Measurements from ENCODE around the gene PRKCH. TPM values are rescaled to one million over a fixed set of nuclear protein-coding genes. Genes with fewer than 3 reads are reported as not detected.

Gene PRKCH
- 10 to 100 TPM; 18.2 to 82.4 TPM for total RNA-seq

DNA sequence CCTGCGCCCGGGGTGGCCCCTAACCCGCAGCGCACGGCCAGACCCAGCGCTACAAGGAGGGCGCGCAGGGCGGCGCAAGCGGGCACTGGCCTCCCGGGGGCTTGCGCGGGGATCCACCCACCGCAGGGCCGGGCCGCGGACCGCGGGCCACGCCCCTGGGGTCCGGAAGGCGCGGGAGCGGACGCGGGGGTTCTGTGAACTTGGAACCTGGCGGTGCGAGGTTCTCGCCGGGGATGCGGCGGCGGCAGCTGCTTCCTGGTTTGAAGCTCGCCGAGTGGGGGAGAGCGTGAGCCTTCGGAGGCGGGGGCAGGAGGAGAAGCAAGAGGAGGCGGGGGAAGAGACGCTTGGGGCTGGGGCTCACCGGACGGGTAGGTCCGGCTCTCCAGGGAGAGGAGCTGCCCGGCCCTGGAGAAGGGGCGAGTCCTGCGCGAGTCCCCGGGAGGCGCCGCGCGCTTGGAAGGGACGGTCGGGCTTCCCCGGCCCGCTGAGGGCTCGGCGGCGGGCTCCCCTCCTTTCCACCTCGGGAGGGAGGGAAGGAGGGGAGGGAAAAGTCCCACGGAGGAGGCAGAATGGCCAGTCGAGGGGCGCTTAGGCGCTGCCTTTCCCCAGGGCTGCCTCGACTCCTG is at the start of gene PRKCH:
PRKCH (plus strand) TSS at position 195 of the 626 bp plus-strand sequence. CDS start 523 bp downstream, outside the sequence.
- TF ChIP-seq POLR2A (IDR thresholded peaks at IDR 0.05), result peak; percentile 56 to 80 (median 79)
- TF ChIP-seq, protein P1, sequence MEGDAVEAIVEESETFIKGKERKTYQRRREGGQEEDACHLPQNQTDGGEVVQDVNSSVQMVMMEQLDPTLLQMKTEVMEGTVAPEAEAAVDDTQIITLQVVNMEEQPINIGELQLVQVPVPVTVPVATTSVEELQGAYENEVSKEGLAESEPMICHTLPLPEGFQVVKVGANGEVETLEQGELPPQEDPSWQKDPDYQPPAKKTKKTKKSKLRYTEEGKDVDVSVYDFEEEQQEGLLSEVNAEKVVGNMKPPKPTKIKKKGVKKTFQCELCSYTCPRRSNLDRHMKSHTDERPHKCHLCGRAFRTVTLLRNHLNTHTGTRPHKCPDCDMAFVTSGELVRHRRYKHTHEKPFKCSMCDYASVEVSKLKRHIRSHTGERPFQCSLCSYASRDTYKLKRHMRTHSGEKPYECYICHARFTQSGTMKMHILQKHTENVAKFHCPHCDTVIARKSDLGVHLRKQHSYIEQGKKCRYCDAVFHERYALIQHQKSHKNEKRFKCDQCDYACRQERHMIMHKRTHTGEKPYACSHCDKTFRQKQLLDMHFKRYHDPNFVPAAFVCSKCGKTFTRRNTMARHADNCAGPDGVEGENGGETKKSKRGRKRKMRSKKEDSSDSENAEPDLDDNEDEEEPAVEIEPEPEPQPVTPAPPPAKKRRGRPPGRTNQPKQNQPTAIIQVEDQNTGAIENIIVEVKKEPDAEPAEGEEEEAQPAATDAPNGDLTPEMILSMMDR (IDR thresholded peaks at IDR 0.05), result no peak
- peak; percentile 85 for ATAC-seq
- peak within 1 kb of the TSS; percentile 29 to 67 for H3K4me3 ChIP-seq
- WGBS, 2 donors, result 0 to 1% methylated on average over 21 to 65 of the region's 66 CpGs
- intact Hi-C loops (cut with DNase I), result no loop called here
- no peaks in the 10 kb centered on the region for H3K9me3 ChIP-seq
- peak within 1 kb of the TSS; percentile 59 to 75 (median 71) for H3K27ac ChIP-seq
- H3K36me3 ChIP-seq (replicated peaks in 1 of 2; ENCODE audit: insufficient read depth in 1 of 2, low read depth in 2 of 2), result no peaks in the 10 kb centered on the region
- peaks cover 8% of the 10 kb centered on the region for H3K4me1 ChIP-seq
- no peaks in the 10 kb centered on the region for H3K27me3 ChIP-seq
- peak; percentile 83 to 87 (median 86) for DNase-seq

- ATAC-seq, result no peak
- peak overlapping the region in 1 of 4 donors; percentile 6 for H3K27ac ChIP-seq
- no peak for TF ChIP-seq POLR2A (IDR thresholded peaks at IDR 0.05)
- TF ChIP-seq, protein P1 (IDR thresholded peaks at IDR 0.05), result no peak
- DNase-seq, result no peak
- no peaks in the 10 kb centered on the region for H3K36me3 ChIP-seq (replicated peaks in 1 of 2; ENCODE audit: insufficient read depth in 1 of 2, low read depth in 2 of 2)
- no peak overlapping the region for H3K4me3 ChIP-seq
- intact Hi-C loops (cut with DNase I), result no loop called here
- WGBS, 2 donors, result 19 to 28% methylated on average over 1 of the region's 1 CpG
- H3K9me3 ChIP-seq, result no peaks in the 10 kb centered on the region
- H3K27me3 ChIP-seq, result no peaks in the 10 kb centered on the region
- H3K4me1 ChIP-seq, result peaks cover 20% of the 10 kb centered on the region
Observed at GRCh38 chr14:61277232-61277631, 44.1 kb upstream of the PRKCH start.

DNA sequence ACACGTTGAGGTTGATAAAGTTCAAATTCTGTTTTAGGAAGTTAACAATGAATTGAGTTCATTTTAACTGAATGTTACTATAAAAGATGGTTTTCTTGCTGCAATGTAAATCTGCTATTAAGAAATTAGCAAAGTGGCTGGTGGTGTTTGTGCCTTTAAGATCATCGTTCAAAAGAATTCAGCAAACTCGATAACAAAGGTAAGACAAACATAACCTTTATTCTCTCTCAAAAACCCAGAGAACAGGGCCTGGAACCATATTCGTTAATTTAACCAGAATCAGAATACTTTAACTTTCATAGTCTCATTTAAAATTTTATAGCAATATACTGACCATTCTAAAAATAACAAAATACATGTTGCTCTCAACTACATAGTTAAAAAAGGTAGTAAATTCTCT is 43.6 kb upstream of the PRKCH start:
- TF ChIP-seq POLR2A (IDR thresholded peaks at IDR 0.05), result no peak
- TF ChIP-seq, protein P1 (IDR thresholded peaks at IDR 0.05), result no peak
- intact Hi-C loops (cut with DNase I), result no loop called here
- WGBS, 2 donors, result 17 to 18% methylated on average over 4 of the region's 4 CpGs
- Histone ChIP-seq H3K4me1 (peaks cover 25% of the 10 kb centered on the region), H3K27me3 (no peaks in the 10 kb centered on the region), H3K9me3 (no peaks in the 10 kb centered on the region), H3K36me3 (replicated peaks in 1 of 2; ENCODE audit: insufficient read depth in 1 of 2, low read depth in 2 of 2) (no peaks in the 10 kb centered on the region), H3K27ac (peak overlapping the region in 2 of 4 donors; percentile 6 to 97), H3K4me3 (no peak overlapping the region)
- no peak for DNase-seq
- ATAC-seq, result no peak

DNA sequence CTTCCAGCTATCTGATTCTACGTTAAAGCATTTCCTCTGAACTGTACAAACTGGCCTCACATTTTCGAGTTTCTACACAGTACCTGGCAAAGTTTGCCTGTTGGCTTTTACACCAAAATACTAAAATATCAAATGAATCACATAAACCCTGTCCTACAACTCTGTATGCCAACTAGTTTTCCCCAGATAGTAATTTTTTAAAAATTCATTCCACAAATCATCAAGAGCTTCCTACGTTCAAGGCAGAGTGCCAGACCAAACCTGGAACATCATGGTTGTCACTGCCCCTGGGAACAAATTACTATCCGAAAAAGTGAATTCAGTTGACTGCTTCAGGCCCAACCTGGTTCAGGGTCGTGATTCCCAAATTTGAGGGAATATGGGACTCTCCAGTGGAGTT is 42.3 kb upstream of the PRKCH start:
- ATAC-seq (no peak), DNase-seq (no peak)
- H3K36me3 ChIP-seq (replicated peaks in 1 of 2; ENCODE audit: insufficient read depth in 1 of 2, low read depth in 2 of 2), result no peaks in the 10 kb centered on the region
- intact Hi-C loops (cut with DNase I), result no loop called here
- no peak for TF ChIP-seq POLR2A (IDR thresholded peaks at IDR 0.05)
- TF ChIP-seq, protein P1 (IDR thresholded peaks at IDR 0.05), result no peak
- H3K4me1 ChIP-seq, result peaks cover 31% of the 10 kb centered on the region
- H3K4me3 ChIP-seq, result no peak overlapping the region
- 9 to 12% methylated on average over 5 of the region's 5 CpGs for WGBS, 2 donors
- no peaks in the 10 kb centered on the region for H3K9me3 ChIP-seq
- H3K27ac ChIP-seq, result peak overlapping the region; percentile 13 to 100 (median 98)
- H3K27me3 ChIP-seq, result no peaks in the 10 kb centered on the region

DNA sequence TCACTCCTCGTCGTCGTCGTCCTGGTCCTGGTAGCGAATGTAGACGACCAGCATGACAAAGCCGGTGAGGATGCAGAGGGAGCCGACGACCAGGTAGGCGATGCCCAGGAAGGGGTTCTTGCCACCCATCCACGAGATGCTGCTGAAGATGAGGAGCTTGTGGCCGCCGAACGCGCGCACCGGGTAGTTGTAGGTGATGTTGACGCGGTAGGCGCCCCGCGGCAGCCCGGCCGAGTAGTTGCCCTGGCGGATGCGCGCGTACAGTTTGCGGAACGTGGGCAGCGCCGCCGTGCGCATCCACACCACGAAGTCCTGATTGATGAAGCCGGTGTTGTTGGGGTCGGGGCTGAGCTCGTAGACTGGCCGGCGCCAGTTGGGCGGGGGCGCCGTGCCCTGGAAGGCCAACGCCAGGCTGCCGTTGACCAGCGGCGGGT is 41.3 kb upstream of the PRKCH start:
- H3K9me3 ChIP-seq, result no peaks in the 10 kb centered on the region
- TF ChIP-seq, protein P1 (IDR thresholded peaks at IDR 0.05), result no peak
- TF ChIP-seq POLR2A (IDR thresholded peaks at IDR 0.05), result no peak
- H3K4me1 ChIP-seq, result peaks cover 39% of the 10 kb centered on the region
- 8% methylated on average over 47 of the region's 47 CpGs; no CpG with 5 or more reads in 1 of the 2 donors for WGBS, 2 donors
- DNase-seq (peak in 3 of 4 donors; percentile 33 to 57 (median 50)), ATAC-seq (peak; percentile 4)
- no peaks in the 10 kb centered on the region for H3K36me3 ChIP-seq (replicated peaks in 1 of 2; ENCODE audit: insufficient read depth in 1 of 2, low read depth in 2 of 2)
- no peaks in the 10 kb centered on the region for H3K27me3 ChIP-seq
- peak overlapping the region; percentile 62 to 69 for H3K4me3 ChIP-seq
- H3K27ac ChIP-seq, result peak overlapping the region; percentile 97 to 100 (median 100)
- intact Hi-C loops (cut with DNase I), result no loop called here

Measured in body of pancreas (tissue), 4 donors.